ENCODE measurements around the gene PLS1. TPM values are rescaled to one million over a fixed set of nuclear protein-coding genes. Genes with fewer than 3 reads are reported as not detected.

PLS1 gene
- total RNA-seq, 1 experiment from 2014 or later, result 53.8 TPM

GRCh38 chr3:142636050-142636449 lies 39.9 kb downstream of the PLS1 start:
- POLR2A ChIA-PET (ENCODE audit: unreplicated experiment), result no interaction called here
- BruUV-seq (replicated peaks), result no TSS peak
- Histone ChIP-seq H3K9me3 (ENCODE audit: insufficient read depth, low read depth) (no peaks in the 10 kb centered on the region), H3K79me2 (ENCODE audit: low read depth) (no peaks in the 10 kb centered on the region), H2AFZ (no peak overlapping the region), H3K36me3 (ENCODE audit: low read depth) (no peaks in the 10 kb centered on the region), H4K20me1 (ENCODE audit: insufficient read depth) (no peaks in the 10 kb centered on the region), H3K27me3 (ENCODE audit: insufficient read depth, low read depth) (no peaks in the 10 kb centered on the region), H3K4me1 (replicated peaks; ENCODE audit: insufficient read depth) (no peaks in the 10 kb centered on the region), H3K27ac (no peak overlapping the region), H3K4me3 (no peak overlapping the region), H3K9me2 (ENCODE audit: insufficient read depth) (no peaks in the 10 kb centered on the region), H3F3A (ENCODE audit: insufficient read depth, low read depth) (no peaks in the 10 kb centered on the region), H3K4me2 (no peak overlapping the region)
- TF ChIP-seq EZH2 (IDR thresholded peaks at IDR 0.05; ENCODE audit: low read depth) (no peak), CTCF (conservative IDR thresholded peaks at IDR 0.05) (no peak)
- DNase-seq, result no peak
- CTCF ChIA-PET, result no interaction called here
- intact Hi-C loops (cut with micrococcal nuclease; ENCODE audit: unreplicated experiment), result no loop called here

GRCh38 chr3:142636664-142637063 lies 40.5 kb downstream of the PLS1 start:
- no peaks in the 10 kb centered on the region for H3K9me3 ChIP-seq (ENCODE audit: insufficient read depth, low read depth)
- no peaks in the 10 kb centered on the region for H3K79me2 ChIP-seq (ENCODE audit: low read depth)
- H3K27ac ChIP-seq, result no peak overlapping the region
- no peaks in the 10 kb centered on the region for H3K9me2 ChIP-seq (ENCODE audit: insufficient read depth)
- TF ChIP-seq EZH2 (IDR thresholded peaks at IDR 0.05; ENCODE audit: low read depth), result no peak
- TF ChIP-seq CTCF (conservative IDR thresholded peaks at IDR 0.05), result no peak
- CTCF ChIA-PET, result no interaction called here
- intact Hi-C loops (cut with micrococcal nuclease; ENCODE audit: unreplicated experiment), result no loop called here
- no peak overlapping the region for H3K4me3 ChIP-seq
- H3K27me3 ChIP-seq (ENCODE audit: insufficient read depth, low read depth), result no peaks in the 10 kb centered on the region
- H3K4me1 ChIP-seq (replicated peaks; ENCODE audit: insufficient read depth), result no peaks in the 10 kb centered on the region
- BruUV-seq (replicated peaks), result no TSS peak
- H4K20me1 ChIP-seq (ENCODE audit: insufficient read depth), result no peaks in the 10 kb centered on the region
- H3F3A ChIP-seq (ENCODE audit: insufficient read depth, low read depth), result no peaks in the 10 kb centered on the region
- H3K36me3 ChIP-seq (ENCODE audit: low read depth), result no peaks in the 10 kb centered on the region
- DNase-seq, result no peak
- H2AFZ ChIP-seq, result no peak overlapping the region
- no peak overlapping the region for H3K4me2 ChIP-seq
- POLR2A ChIA-PET (ENCODE audit: unreplicated experiment), result no interaction called here

GRCh38 chr3:142638291-142638690 lies 42.1 kb downstream of the PLS1 start:
- intact Hi-C loops (cut with micrococcal nuclease; ENCODE audit: unreplicated experiment), result no loop called here
- Histone ChIP-seq H3K4me3 (no peak overlapping the region), H3K27ac (no peak overlapping the region), H2AFZ (no peak overlapping the region), H3K4me1 (replicated peaks; ENCODE audit: insufficient read depth) (no peaks in the 10 kb centered on the region), H3F3A (ENCODE audit: insufficient read depth, low read depth) (no peaks in the 10 kb centered on the region), H3K36me3 (ENCODE audit: low read depth) (no peaks in the 10 kb centered on the region), H3K27me3 (ENCODE audit: insufficient read depth, low read depth) (no peaks in the 10 kb centered on the region), H3K79me2 (ENCODE audit: low read depth) (peaks cover 4% of the 10 kb centered on the region; the same call in 1 of the 2 replicates), H3K4me2 (no peak overlapping the region), H3K9me3 (ENCODE audit: insufficient read depth, low read depth) (no peaks in the 10 kb centered on the region), H3K9me2 (ENCODE audit: insufficient read depth) (no peaks in the 10 kb centered on the region), H4K20me1 (ENCODE audit: insufficient read depth) (no peaks in the 10 kb centered on the region)
- ChIA-PET POLR2A (ENCODE audit: unreplicated experiment) (no interaction called here), CTCF (interaction anchor here (0.7 kb wide), 1 partner anchor 1074 kb away, joined by 3 read pairs; no protein-coding TSS in a partner anchor)
- TF ChIP-seq EZH2 (IDR thresholded peaks at IDR 0.05; ENCODE audit: low read depth) (no peak), CTCF (conservative IDR thresholded peaks at IDR 0.05) (no peak)
- BruUV-seq (replicated peaks), result no TSS peak
- no peak for DNase-seq

Measured in PC-9 (cell line).